Memory B cell (primary cell): ENCODE results near the gene CACNA2D3.

Experiments used
- ATAC-seq: fragments of 150-1000 bp; cut with Tn5 transposase; 2 replicates; pipeline ENCODE4 v1.10.0; 2021; ENCODE audit warnings: low read depth, mild to moderate bottlenecking, moderate library complexity
- DNase-seq, 2 donors: peaks; one replicate each; pipeline ENCODE4 v3.0.0; 2022; ENCODE audit warnings: low spot score in 2 of 2
- H3K27ac Mint-ChIP-seq: one replicate; pipeline ENCODE4 v1.8.0; 2022; ENCODE audit warnings: mild to moderate bottlenecking, moderate library complexity, mixed read lengths
- H3K27me3 Mint-ChIP-seq: one replicate; pipeline ENCODE4 v1.8.0; 2022; ENCODE audit warnings: mixed read lengths
- H3K36me3 Mint-ChIP-seq: one replicate; pipeline ENCODE4 v1.8.0; 2022; ENCODE audit warnings: mild to moderate bottlenecking, mixed read lengths
- H3K4me1 Mint-ChIP-seq: one replicate; pipeline ENCODE4 v1.8.0; 2022; ENCODE audit warnings: mixed read lengths
- H3K4me3 Mint-ChIP-seq: one replicate; pipeline ENCODE4 v1.8.0; 2022; ENCODE audit warnings: mild to moderate bottlenecking, moderate library complexity, mixed read lengths
- H3K9me3 Mint-ChIP-seq: one replicate; pipeline ENCODE4 v1.8.0; 2022; ENCODE audit warnings: mixed read lengths

Gene CACNA2D3

GRCh38 chr3:54857343-54857742 is 735.0 kb downstream of the CACNA2D3 start:
- H3K4me3 Mint-ChIP-seq: no peak overlapping the region
- H3K36me3 Mint-ChIP-seq: no peaks in the 10 kb centered on the region
- no peaks in the 10 kb centered on the region for H3K4me1 Mint-ChIP-seq
- peaks cover 6% of the 10 kb centered on the region for H3K27me3 Mint-ChIP-seq
- no peak for DNase-seq
- no peak overlapping the region for H3K27ac Mint-ChIP-seq
- ATAC-seq: no peak
- H3K9me3 Mint-ChIP-seq: no peaks in the 10 kb centered on the region

DNA sequence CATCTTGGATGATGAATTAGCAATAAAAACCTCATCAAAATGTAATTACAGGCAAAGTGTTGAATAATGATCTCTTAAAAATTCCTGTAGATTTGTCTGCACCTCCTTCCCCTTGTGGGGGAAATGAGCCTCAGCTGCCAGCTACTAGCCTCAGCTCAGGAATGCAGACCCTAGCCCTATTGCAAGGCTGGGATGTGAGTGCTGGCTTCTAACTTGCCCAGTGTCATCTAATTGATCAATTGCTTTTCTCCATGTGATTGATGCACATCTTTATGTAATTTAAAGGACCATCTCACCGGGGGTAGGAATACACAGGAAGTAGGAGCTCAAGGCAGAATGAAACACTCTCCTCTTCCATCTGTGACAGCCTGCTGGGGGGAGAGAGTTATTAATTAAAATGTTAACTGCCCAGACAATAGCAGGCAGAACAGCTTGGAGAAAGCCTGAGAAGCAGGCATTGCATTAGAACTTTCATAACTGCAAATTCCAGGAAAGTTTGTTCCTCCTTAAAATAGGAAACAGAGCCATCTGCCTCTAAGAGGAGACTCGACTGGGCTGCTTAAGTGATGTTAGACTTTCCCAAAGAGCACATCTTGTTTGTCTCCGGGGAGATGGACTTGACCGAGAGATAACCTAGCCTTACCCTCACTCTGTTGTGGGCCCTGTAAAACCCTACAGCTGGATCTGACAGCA is 735.9 kb downstream of the CACNA2D3 start:
- Mint-ChIP-seq H3K4me3 (no peak overlapping the region), H3K36me3 (no peaks in the 10 kb centered on the region), H3K4me1 (no peaks in the 10 kb centered on the region), H3K9me3 (no peaks in the 10 kb centered on the region), H3K27ac (no peak overlapping the region), H3K27me3 (peaks cover 4% of the 10 kb centered on the region)
- no peak for DNase-seq
- ATAC-seq: no peak

- DNase-seq: no peak
- H3K4me3 Mint-ChIP-seq: no peak overlapping the region
- H3K27me3 Mint-ChIP-seq: peaks cover 4% of the 10 kb centered on the region
- no peaks in the 10 kb centered on the region for H3K4me1 Mint-ChIP-seq
- H3K9me3 Mint-ChIP-seq: no peaks in the 10 kb centered on the region
- no peak overlapping the region for H3K27ac Mint-ChIP-seq
- H3K36me3 Mint-ChIP-seq: no peaks in the 10 kb centered on the region
- ATAC-seq: no peak
These were observed 736.8 kb downstream of the CACNA2D3 start for GRCh38 chr3:54859184-54859583.

GRCh38 chr3:54861248-54862067 is 739.1 kb downstream of the CACNA2D3 start:
- Mint-ChIP-seq H3K27ac (no peak overlapping the region), H3K27me3 (peaks cover 2% of the 10 kb centered on the region), H3K4me3 (no peak overlapping the region), H3K4me1 (no peaks in the 10 kb centered on the region), H3K9me3 (no peaks in the 10 kb centered on the region), H3K36me3 (no peaks in the 10 kb centered on the region)
- DNase-seq (no peak), ATAC-seq (no peak)

DNA sequence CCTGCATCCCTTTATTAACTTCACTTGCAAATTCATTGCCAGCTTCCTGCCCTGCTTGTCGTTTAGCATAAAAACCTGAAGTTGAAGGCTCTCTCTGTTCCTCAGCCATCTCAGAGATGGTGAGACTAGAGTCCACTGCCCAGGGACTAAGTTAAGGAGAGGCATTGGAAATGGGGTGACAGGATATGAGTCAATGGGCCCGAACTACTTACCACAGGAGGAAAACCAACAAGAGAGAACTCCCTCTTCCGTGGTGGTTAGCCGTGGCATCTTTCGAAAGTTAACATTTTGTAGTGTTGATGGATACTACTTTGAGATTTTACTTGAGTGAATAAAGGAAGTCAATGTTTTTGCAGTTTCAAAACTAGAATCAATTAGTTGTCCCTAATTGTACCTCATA is 740.2 kb downstream of the CACNA2D3 start:
- H3K27ac Mint-ChIP-seq: no peak overlapping the region
- ATAC-seq: no peak
- no peaks in the 10 kb centered on the region for H3K9me3 Mint-ChIP-seq
- no peaks in the 10 kb centered on the region for H3K27me3 Mint-ChIP-seq
- DNase-seq: no peak
- no peaks in the 10 kb centered on the region for H3K36me3 Mint-ChIP-seq
- no peak overlapping the region for H3K4me3 Mint-ChIP-seq
- H3K4me1 Mint-ChIP-seq: no peaks in the 10 kb centered on the region

GRCh38 chr3:54863366-54863765 is 741.0 kb downstream of the CACNA2D3 start:
- Mint-ChIP-seq H3K27me3 (no peaks in the 10 kb centered on the region), H3K36me3 (no peaks in the 10 kb centered on the region), H3K27ac (no peak overlapping the region), H3K4me3 (no peak overlapping the region), H3K4me1 (no peaks in the 10 kb centered on the region), H3K9me3 (no peaks in the 10 kb centered on the region)
- DNase-seq (no peak), ATAC-seq (no peak)

- H3K27ac Mint-ChIP-seq: no peak overlapping the region
- no peaks in the 10 kb centered on the region for H3K36me3 Mint-ChIP-seq
- H3K4me3 Mint-ChIP-seq: no peak overlapping the region
- H3K27me3 Mint-ChIP-seq: no peaks in the 10 kb centered on the region
- DNase-seq: no peak
- H3K9me3 Mint-ChIP-seq: no peaks in the 10 kb centered on the region
- ATAC-seq: no peak
- no peaks in the 10 kb centered on the region for H3K4me1 Mint-ChIP-seq
These were observed 741.4 kb downstream of the CACNA2D3 start for GRCh38 chr3:54863786-54864185.

DNA sequence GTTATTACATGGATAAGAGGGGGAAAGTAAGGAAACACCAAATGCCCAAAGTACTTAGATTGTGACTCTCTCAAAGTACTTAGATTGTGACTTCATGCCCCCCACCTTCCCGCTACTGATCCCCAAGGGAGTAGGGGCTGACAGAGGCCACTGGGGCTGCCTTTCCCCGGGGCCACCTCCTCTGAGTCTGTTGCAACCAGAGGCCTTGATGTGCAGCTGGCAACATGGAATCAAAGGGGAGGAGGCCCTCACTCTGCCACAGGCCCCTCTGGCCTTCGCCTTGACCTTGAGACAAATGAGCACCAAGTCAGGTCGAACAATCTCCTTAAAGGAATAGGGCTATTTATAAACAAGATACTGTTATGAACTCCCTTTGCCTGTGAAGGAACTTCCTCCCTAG is 743.0 kb downstream of the CACNA2D3 start:
- no peaks in the 10 kb centered on the region for H3K4me1 Mint-ChIP-seq
- no peaks in the 10 kb centered on the region for H3K9me3 Mint-ChIP-seq
- H3K27ac Mint-ChIP-seq: no peak overlapping the region
- H3K27me3 Mint-ChIP-seq: no peaks in the 10 kb centered on the region
- no peak overlapping the region for H3K4me3 Mint-ChIP-seq
- no peak for DNase-seq
- no peak for ATAC-seq
- H3K36me3 Mint-ChIP-seq: no peaks in the 10 kb centered on the region

- DNase-seq (no peak), ATAC-seq (no peak)
- no peak overlapping the region for H3K4me3 Mint-ChIP-seq
- no peaks in the 10 kb centered on the region for H3K27me3 Mint-ChIP-seq
- H3K36me3 Mint-ChIP-seq: no peaks in the 10 kb centered on the region
- H3K4me1 Mint-ChIP-seq: no peaks in the 10 kb centered on the region
- H3K27ac Mint-ChIP-seq: no peak overlapping the region
- H3K9me3 Mint-ChIP-seq: no peaks in the 10 kb centered on the region
These were observed 743.9 kb downstream of the CACNA2D3 start for GRCh38 chr3:54866251-54866650.

- Mint-ChIP-seq H3K9me3 (no peaks in the 10 kb centered on the region), H3K4me1 (no peaks in the 10 kb centered on the region), H3K4me3 (no peak overlapping the region), H3K36me3 (no peaks in the 10 kb centered on the region), H3K27ac (no peak overlapping the region), H3K27me3 (no peaks in the 10 kb centered on the region)
- DNase-seq (no peak), ATAC-seq (no peak)
These were observed 748.1 kb downstream of the CACNA2D3 start for GRCh38 chr3:54870423-54870822.

DNA sequence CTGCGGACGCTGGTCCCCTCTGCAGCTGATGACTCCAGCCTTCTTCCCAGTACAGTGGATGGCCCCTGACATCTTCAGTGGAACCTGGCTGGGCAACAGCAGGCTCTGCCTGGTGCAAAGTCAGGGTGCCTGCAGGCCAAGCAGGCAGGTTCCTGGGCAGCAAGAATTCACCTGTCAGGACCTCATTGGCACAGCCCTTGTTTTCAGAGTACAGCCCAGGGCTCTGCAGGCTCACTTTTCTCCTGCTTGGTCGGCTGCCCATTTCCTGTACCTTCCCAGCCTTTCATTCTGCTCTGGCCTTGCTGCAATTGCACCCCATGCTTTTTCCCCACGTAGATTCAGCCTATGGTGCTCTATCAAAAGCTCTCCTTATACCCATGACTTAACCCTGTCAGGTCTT is 749.5 kb downstream of the CACNA2D3 start:
- Mint-ChIP-seq H3K36me3 (no peaks in the 10 kb centered on the region), H3K4me1 (no peaks in the 10 kb centered on the region), H3K4me3 (no peak overlapping the region), H3K27ac (no peak overlapping the region), H3K27me3 (no peaks in the 10 kb centered on the region), H3K9me3 (no peaks in the 10 kb centered on the region)
- DNase-seq (no peak), ATAC-seq (no peak)

- H3K4me1 Mint-ChIP-seq: no peaks in the 10 kb centered on the region
- no peak overlapping the region for H3K27ac Mint-ChIP-seq
- ATAC-seq (no peak), DNase-seq (no peak)
- H3K9me3 Mint-ChIP-seq: no peaks in the 10 kb centered on the region
- H3K27me3 Mint-ChIP-seq: no peaks in the 10 kb centered on the region
- H3K36me3 Mint-ChIP-seq: no peaks in the 10 kb centered on the region
- no peak overlapping the region for H3K4me3 Mint-ChIP-seq
These were observed 751.0 kb downstream of the CACNA2D3 start for GRCh38 chr3:54873059-54874010.

DNA sequence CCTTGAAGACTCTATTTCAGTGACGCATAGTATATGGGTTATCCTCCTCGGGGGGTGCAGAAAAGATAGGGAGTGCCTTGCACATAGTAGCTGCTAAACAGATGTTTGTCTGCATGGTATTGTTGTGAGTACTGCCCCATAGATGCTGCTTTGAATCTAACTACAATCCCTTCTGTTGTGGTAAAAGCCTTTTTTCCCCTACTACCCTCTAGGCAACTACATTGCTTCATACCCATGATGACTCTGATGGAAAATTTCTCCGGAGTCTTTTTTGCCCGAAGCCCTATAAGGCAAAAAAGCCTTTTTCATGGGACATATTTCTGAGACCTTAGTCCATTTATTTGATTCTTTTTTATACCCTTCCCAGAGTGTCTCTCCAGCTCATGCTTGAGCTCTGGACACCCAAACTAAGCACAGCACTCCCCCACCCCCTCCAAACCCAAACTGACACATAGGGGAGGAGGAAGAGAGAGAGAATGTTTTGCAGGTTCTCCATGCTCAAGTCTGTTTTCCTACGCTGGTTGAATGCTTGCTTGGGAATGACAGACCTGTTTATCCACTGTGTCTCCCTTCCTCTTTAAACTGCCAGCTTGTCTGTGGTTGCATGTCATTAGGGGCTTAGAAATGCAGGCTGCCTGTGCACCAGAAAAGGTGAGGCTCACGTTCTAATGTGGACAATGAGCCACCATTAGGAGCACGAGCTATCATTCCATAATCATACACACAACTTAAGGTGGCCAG is 752.6 kb downstream of the CACNA2D3 start:
- Mint-ChIP-seq H3K4me1 (no peaks in the 10 kb centered on the region), H3K9me3 (no peaks in the 10 kb centered on the region), H3K36me3 (no peaks in the 10 kb centered on the region), H3K27me3 (no peaks in the 10 kb centered on the region), H3K4me3 (no peak overlapping the region), H3K27ac (no peak overlapping the region)
- DNase-seq (no peak), ATAC-seq (no peak)
